Measurements from ENCODE around the gene HDDC2.

The HDDC2 gene

GRCh38 chr6:125231574-125232343 is 70.0 kb downstream of the HDDC2 start:
- no peak overlapping the region for H3K27ac ChIP-seq (ENCODE audit: low read depth, low read length)
- no peaks in the 10 kb centered on the region for H3K79me2 ChIP-seq (ENCODE audit: insufficient read depth, low read length)
- TF ChIP-seq CTCF (IDR thresholded peaks at IDR 0.05; ENCODE audit: insufficient read depth, low read length, poor library complexity, severe bottlenecking) (no peak), EZH2phosphoT487 (conservative IDR thresholded peaks at IDR 0.05; ENCODE audit: low read length) (no peak)
- H3K9me3 ChIP-seq (ENCODE audit: insufficient read depth, low read length) = no peaks in the 10 kb centered on the region
- no peaks in the 10 kb centered on the region for H3F3A ChIP-seq (ENCODE audit: insufficient read depth)
- H3K27me3 ChIP-seq (ENCODE audit: low read length) = no peaks in the 10 kb centered on the region
- no peak overlapping the region for H2AFZ ChIP-seq (ENCODE audit: low read depth, low read length, severe bottlenecking)
- no peaks in the 10 kb centered on the region for H4K20me1 ChIP-seq (ENCODE audit: low read depth, low read length)
- no peak overlapping the region for H3K4me2 ChIP-seq (ENCODE audit: low read depth, low read length, poor library complexity, severe bottlenecking)
- H3K9ac ChIP-seq (ENCODE audit: low read length) = no peak overlapping the region
- H3K36me3 ChIP-seq (ENCODE audit: low read length) = no peaks in the 10 kb centered on the region
- H3K4me3 ChIP-seq (ENCODE audit: insufficient read depth, low read length, poor library complexity, severe bottlenecking) = no peak overlapping the region
- no peaks in the 10 kb centered on the region for H3K9me2 ChIP-seq (replicated peaks; ENCODE audit: insufficient read depth, low read length)

GRCh38 chr6:125231133-125231532 is 70.6 kb downstream of the HDDC2 start:
- H3K27me3 ChIP-seq (ENCODE audit: low read length) = no peaks in the 10 kb centered on the region
- no peak overlapping the region for H3K4me2 ChIP-seq (ENCODE audit: low read depth, low read length, poor library complexity, severe bottlenecking)
- no peaks in the 10 kb centered on the region for H3K79me2 ChIP-seq (ENCODE audit: insufficient read depth, low read length)
- H3K9me3 ChIP-seq (ENCODE audit: insufficient read depth, low read length) = no peaks in the 10 kb centered on the region
- H3K9me2 ChIP-seq (replicated peaks; ENCODE audit: insufficient read depth, low read length) = no peaks in the 10 kb centered on the region
- no peak overlapping the region for H3K27ac ChIP-seq (ENCODE audit: low read depth, low read length)
- no peaks in the 10 kb centered on the region for H3F3A ChIP-seq (ENCODE audit: insufficient read depth)
- no peak overlapping the region for H3K4me3 ChIP-seq (ENCODE audit: insufficient read depth, low read length, poor library complexity, severe bottlenecking)
- no peak overlapping the region for H3K9ac ChIP-seq (ENCODE audit: low read length)
- TF ChIP-seq CTCF (IDR thresholded peaks at IDR 0.05; ENCODE audit: insufficient read depth, low read length, poor library complexity, severe bottlenecking) (no peak), EZH2phosphoT487 (conservative IDR thresholded peaks at IDR 0.05; ENCODE audit: low read length) (no peak)
- H4K20me1 ChIP-seq (ENCODE audit: low read depth, low read length) = no peaks in the 10 kb centered on the region
- no peak overlapping the region for H2AFZ ChIP-seq (ENCODE audit: low read depth, low read length, severe bottlenecking)
- H3K36me3 ChIP-seq (ENCODE audit: low read length) = no peaks in the 10 kb centered on the region

GRCh38 chr6:125230674-125231073 is 71.1 kb downstream of the HDDC2 start:
- no peak for TF ChIP-seq CTCF (IDR thresholded peaks at IDR 0.05; ENCODE audit: insufficient read depth, low read length, poor library complexity, severe bottlenecking)
- TF ChIP-seq EZH2phosphoT487 (conservative IDR thresholded peaks at IDR 0.05; ENCODE audit: low read length) = no peak
- Histone ChIP-seq H3K9me2 (replicated peaks; ENCODE audit: insufficient read depth, low read length) (no peaks in the 10 kb centered on the region), H3F3A (ENCODE audit: insufficient read depth) (no peaks in the 10 kb centered on the region), H3K36me3 (ENCODE audit: low read length) (no peaks in the 10 kb centered on the region), H3K4me3 (ENCODE audit: insufficient read depth, low read length, poor library complexity, severe bottlenecking) (no peak overlapping the region), H3K9ac (ENCODE audit: low read length) (no peak overlapping the region), H3K27ac (ENCODE audit: low read depth, low read length) (no peak overlapping the region), H2AFZ (ENCODE audit: low read depth, low read length, severe bottlenecking) (no peak overlapping the region), H4K20me1 (ENCODE audit: low read depth, low read length) (no peaks in the 10 kb centered on the region), H3K79me2 (ENCODE audit: insufficient read depth, low read length) (no peaks in the 10 kb centered on the region), H3K27me3 (ENCODE audit: low read length) (no peaks in the 10 kb centered on the region), H3K4me2 (ENCODE audit: low read depth, low read length, poor library complexity, severe bottlenecking) (no peak overlapping the region), H3K9me3 (ENCODE audit: insufficient read depth, low read length) (no peaks in the 10 kb centered on the region)

Measured in SU-DHL-6 (cell line).